K562 (cell line): Measurements from ENCODE around the gene ZBTB16. TPM values are rescaled to one million over a fixed set of nuclear protein-coding genes. Genes with fewer than 3 reads are reported as not detected.

Source experiments
- ATAC-seq: fragments of 200-7000 bp; cut with Tn5 transposase; 3 replicates; pipeline ENCODE4 v1.9.1; 2020; ENCODE audit warnings: moderate library complexity
- BruUV-seq: library from RNA; stranded (reverse); fragments of 400-500 nt; replicated peaks from 2 replicates; lab custom pipeline; 2021; lab: Mats Ljungman, UMichigan
- CTCF ChIA-PET: fragments of 300-600 bp; formaldehyde crosslinking; extraction: SDS; loops from one replicate; lab custom pipeline; 2021; ENCODE audit warnings: low intra/inter-chr PET ratio; lab: Yijun Ruan, JAX
- POLR2A ChIA-PET: fragments of 300-600, 350-650 bp; sonication (Branson Sonifier 250); formaldehyde crosslinking; extraction: SDS; loops from one replicate; lab custom pipeline; 2021; ENCODE audit warnings: antibody characterized with exemption, inconsistent platforms; lab: Yijun Ruan, JAX
- DNase-seq, 4 experiments: peaks; one replicate each; pipeline versions ENCODE4 v3.0.0 to v3.0.0-alpha.2; 2011 to 2018; ENCODE audit warnings: low spot score in 3 of 4, mixed read lengths in 3 of 4; ENCODE audit errors: extremely low read depth in 1 of 4
- FAIRE-seq: peaks from 2 replicates; lab custom pipeline; 2011; peaks lifted over from hg19 to GRCh38; lab: Jason Lieb, UNC
- H2AFZ ChIP-seq: 2 replicates; pipeline ENCODE4 v1.6.0; 2011; ENCODE audit warnings: low read depth, low read length, control low read depth, inconsistent platforms
- H3K27ac ChIP-seq: fragments of 200-600 bp; 3 replicates; pipeline ENCODE4 v1.8.0; 2011; ENCODE audit warnings: low read depth, mild to moderate bottlenecking, control low read depth, inconsistent platforms, low read length, moderate library complexity, mixed read lengths; ENCODE audit errors: extremely low read depth
- H3K27me3 ChIP-seq, 2 experiments: fragments of 300-600 bp in 1 of 2; 2 replicates in 1 of 2; 3 replicates in 1 of 2; pipeline versions ENCODE4 v1.6.0 to v1.8.0; 2011; ENCODE audit warnings: inconsistent platforms in 2 of 2, low read length in 2 of 2, mild to moderate bottlenecking in 1 of 2, mixed read lengths in 1 of 2, moderate library complexity in 1 of 2; ENCODE audit not compliant: control insufficient read depth in 2 of 2, insufficient read depth in 2 of 2
- H3K36me3 ChIP-seq: fragments of 300-600 bp; 3 replicates; pipeline ENCODE4 v1.8.0; 2011; ENCODE audit warnings: mild to moderate bottlenecking, low read length, inconsistent platforms; ENCODE audit not compliant: control insufficient read depth, insufficient read depth
- H3K4me1 ChIP-seq, 2 experiments: fragments of 200-600 bp in 1 of 2; replicated peaks in 1 of 2; 2 replicates in 1 of 2; 3 replicates in 1 of 2; pipeline versions ENCODE4 v1.5.1 to v1.8.0; 2011; ENCODE audit warnings: inconsistent platforms in 2 of 2, low read length in 2 of 2, mild to moderate bottlenecking in 1 of 2, mixed read lengths in 1 of 2, moderate library complexity in 1 of 2; ENCODE audit not compliant: control insufficient read depth in 2 of 2, insufficient read depth in 2 of 2
- H3K4me2 ChIP-seq: 2 replicates; pipeline ENCODE4 v1.6.1; 2011; ENCODE audit warnings: low read length, control low read depth, inconsistent platforms, mixed read lengths; ENCODE audit not compliant: insufficient read depth
- H3K4me3 ChIP-seq: fragments of 200-600 bp; sonication (generic), shearing (Covaris generic); 2 replicates; pipeline ENCODE4 v1.5.1; 2016; ENCODE audit warnings: control low read depth, inconsistent platforms
- H3K79me2 ChIP-seq: fragments of 200-600 bp; 3 replicates; pipeline ENCODE4 v1.8.0; 2011; ENCODE audit warnings: low read length, inconsistent platforms; ENCODE audit not compliant: control insufficient read depth, insufficient read depth
- H3K9ac ChIP-seq, 2 experiments: 2 replicates each; pipeline versions ENCODE4 v1.6.0 to v1.6.1; 2011; ENCODE audit warnings: low read depth in 2 of 2, low read length in 2 of 2, control low read depth in 1 of 2, inconsistent platforms in 1 of 2, mild to moderate bottlenecking in 1 of 2, mixed read lengths in 1 of 2; ENCODE audit not compliant: insufficient read depth in 1 of 2
- H3K9me1 ChIP-seq: one replicate; pipeline ENCODE4 v1.6.0; 2011; ENCODE audit warnings: inconsistent platforms, mild to moderate bottlenecking, low read length, moderate library complexity; ENCODE audit not compliant: control insufficient read depth, insufficient read depth
- H3K9me3 ChIP-seq: replicated peaks from 2 replicates; pipeline ENCODE4 v1.5.1; 2011; ENCODE audit warnings: low read depth, low read length, inconsistent platforms; ENCODE audit not compliant: control insufficient read depth, insufficient read depth
- H4K20me1 ChIP-seq: replicated peaks from 2 replicates; pipeline ENCODE4 v1.6.1; 2011; ENCODE audit warnings: low read length, inconsistent platforms, mixed read lengths; ENCODE audit not compliant: control insufficient read depth, insufficient read depth
- BACH1 ChIP-seq: fragments of 200-800 bp; sonication (Bioruptor generic); IDR thresholded peaks from 2 replicates; pipeline ENCODE4 v1.6.1; 2016; ENCODE audit warnings: missing genetic modification characterization, missing compliant biosample characterization
- KAT2B ChIP-seq: IDR thresholded peaks from one replicate; pipeline ENCODE4 v1.6.1; 2012; ENCODE audit warnings: low read depth, mild to moderate bottlenecking, control low read depth, inconsistent platforms, low read length, moderate library complexity
- TBP ChIP-seq: optimal IDR thresholded peaks from 2 replicates; pipeline ENCODE3; 2011; ENCODE audit warnings: low read depth, low read length, improper control_type of control experiment
- ZNF395 ChIP-seq: fragments of 200-800 bp; sonication (Bioruptor generic); IDR thresholded peaks from 2 replicates; pipeline ENCODE4 v1.6.1; 2017; ENCODE audit warnings: missing genetic modification characterization, missing compliant biosample characterization
- WGBS: fragments of 100-300 bp; shearing (Covaris generic); methylation state at CpG from one replicate; pipeline ENCODE4 v1.1.6; 2016; ENCODE audit warnings: low coverage, mixed read lengths; ENCODE audit not compliant: insufficient coverage; ENCODE audit errors: missing lambda C conversion rate; 5-methylcytosine and 5-hydroxymethylcytosine counted together
- in situ Hi-C: fragments of 300-500 bp; cut with MboI; formaldehyde crosslinking; loops from 4 replicates; pipeline ENCODE4 v1.15.0; 2018; ENCODE audit warnings: inconsistent platforms, mixed read lengths
- intact Hi-C: fragments of 100-400 bp; cut with micrococcal nuclease; formaldehyde crosslinking; loops from 2 replicates; pipeline ENCODE4 v1.14.2; 2022
- polyA plus RNA-seq, 8 experiments: library from polyadenylated mRNA; depleted of rRNA in 4 of 8; stranded (reverse) in 5 of 8; unstranded in 3 of 8; fragments of >200 nt; fragmentation: Nextera tagmentation in 2 of 8; fragmentation: Illumina TruSeq in 1 of 8; extraction: Ambion mirVana in 2 of 8; extraction: Trizol in 1 of 8; gene quantifications; 2 replicates each; pipeline versions ENCODE4 v1.2.1 to v1.2.3, GENCODE V29; 2011 to 2014; ENCODE audit warnings: inconsistent platforms in 1 of 8, missing spikeins in 1 of 8
- total RNA-seq, 7 experiments: library from RNA; depleted of rRNA in 6 of 7; stranded (reverse); fragments of >200 nt in 6 of 7; fragmentation: Illumina TruSeq in 2 of 7; extraction: Trizol in 2 of 7; gene quantifications; 2 replicates each; pipeline versions ENCODE4 v1.2.1 to v1.2.3, GENCODE V29; 2011 to 2021; ENCODE audit warnings: low replicate concordance in 1 of 7
- TF ChIP-seq, protein P1 (sequence below): fragments of 250-450 bp; sonication (Bioruptor Pico); IDR thresholded peaks from 2 replicates; pipeline ENCODE4 v1.4.0; 2020; ENCODE audit warnings: mild to moderate bottlenecking

Gene ZBTB16
- total and polyA plus RNA-seq, 9 of the 15 experiments (the other 6 are each of a cell fraction or from before 2014, with no cell fraction given): 0.06 to 0.40 (median 0.24) TPM; not detected in 4

- TF ChIP-seq, protein P1, sequence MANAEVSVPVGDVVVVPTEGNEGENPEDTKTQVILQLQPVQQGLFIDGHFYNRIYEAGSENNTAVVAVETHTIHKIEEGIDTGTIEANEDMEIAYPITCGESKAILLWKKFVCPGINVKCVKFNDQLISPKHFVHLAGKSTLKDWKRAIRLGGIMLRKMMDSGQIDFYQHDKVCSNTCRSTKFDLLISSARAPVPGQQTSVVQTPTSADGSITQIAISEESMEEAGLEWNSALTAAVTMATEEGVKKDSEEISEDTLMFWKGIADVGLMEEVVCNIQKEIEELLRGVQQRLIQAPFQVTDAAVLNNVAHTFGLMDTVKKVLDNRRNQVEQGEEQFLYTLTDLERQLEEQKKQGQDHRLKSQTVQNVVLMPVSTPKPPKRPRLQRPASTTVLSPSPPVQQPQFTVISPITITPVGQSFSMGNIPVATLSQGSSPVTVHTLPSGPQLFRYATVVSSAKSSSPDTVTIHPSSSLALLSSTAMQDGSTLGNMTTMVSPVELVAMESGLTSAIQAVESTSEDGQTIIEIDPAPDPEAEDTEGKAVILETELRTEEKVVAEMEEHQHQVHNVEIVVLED (CRISPR knock-in tag): no peak
- TF ChIP-seq BACH1 (tag): no peak
Observed at GRCh38 chr11:114076921-114077331, 17.4 kb downstream of the ZBTB16 start (continued).

DNA sequence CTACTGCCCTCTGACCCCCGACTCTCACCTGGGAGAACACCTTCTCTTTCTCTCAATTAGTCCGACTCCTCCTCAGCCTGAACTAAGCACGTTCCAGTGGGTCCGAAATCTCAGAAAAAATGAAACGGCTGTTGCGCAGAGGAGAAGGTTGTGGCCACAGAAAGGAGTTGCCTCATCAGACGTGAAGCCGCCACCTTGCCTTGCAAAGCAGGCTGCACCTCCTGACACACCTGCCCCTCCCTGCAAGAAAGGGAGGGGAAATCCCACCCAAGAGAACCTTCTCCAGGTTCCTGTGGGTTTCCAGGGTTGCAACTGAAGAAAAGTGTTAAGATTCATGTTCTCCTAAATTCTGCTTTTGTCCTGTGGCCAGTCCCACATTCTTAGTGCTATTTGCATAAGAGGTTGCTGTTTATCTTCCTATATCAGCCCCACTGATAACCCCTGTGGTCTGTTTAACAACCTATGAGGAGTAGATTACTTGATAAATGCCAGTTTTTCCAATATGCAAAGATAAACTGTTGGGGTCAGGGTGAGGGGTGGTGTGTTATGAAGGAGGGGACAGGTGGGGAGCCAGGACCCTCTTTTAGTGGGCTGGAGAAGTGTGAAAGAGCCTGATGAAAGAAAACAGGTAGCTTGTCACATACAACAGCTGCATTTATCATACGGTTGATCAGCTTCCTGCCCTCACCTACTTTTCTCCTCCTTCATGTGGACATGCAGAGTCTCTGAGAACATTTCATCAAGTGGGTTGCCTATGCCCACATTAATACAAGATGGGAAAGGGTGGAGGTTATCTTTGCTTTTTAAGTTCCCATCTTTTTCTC lies 18.2 kb downstream of the ZBTB16 start:
- DNase-seq: no peak
- no peaks in the 10 kb centered on the region for H3K79me2 ChIP-seq
- H3K4me2 ChIP-seq: no peak overlapping the region
- FAIRE-seq: no peak
- H3K27ac ChIP-seq: no peak overlapping the region
- ATAC-seq: no peak
- H3K9me3 ChIP-seq: no peaks in the 10 kb centered on the region
- no peaks in the 10 kb centered on the region for H3K9me1 ChIP-seq
- WGBS: 9% methylated on average over 9 of the region's 9 CpGs
- peaks cover 1 to 20% of the 10 kb centered on the region in 2 experiments; a peak in 4 of 5 replicates for H3K4me1 ChIP-seq
- no peak overlapping the region for H3K4me3 ChIP-seq
- no peak overlapping the region for H3K9ac ChIP-seq
- BruUV-seq: no TSS peak
- ChIA-PET POLR2A (no interaction called here), CTCF (no interaction called here)
- no peaks in the 10 kb centered on the region; the same call in 1 of the 2 replicates for H4K20me1 ChIP-seq
- H3K27me3 ChIP-seq: peaks cover 23 to 50% of the 10 kb centered on the region in 2 experiments
- intact Hi-C loops: no loop called here
- H3K36me3 ChIP-seq: no peaks in the 10 kb centered on the region
- in situ Hi-C loops: no loop called here
- H2AFZ ChIP-seq: no peak overlapping the region
- TF ChIP-seq ZNF395 (CRISPR knock-in tag) (no peak), KAT2B (no peak), TBP (no peak)
- TF ChIP-seq, all 486 proteins: peak for 0
